ENCODE measurements around the gene SYNPR.

- TF ChIP-seq CTCF (IDR thresholded peaks at IDR 0.05; ENCODE audit: low read length) (peak; percentile 83), EZH2phosphoT487 (IDR thresholded peaks at IDR 0.05; ENCODE audit: low read length) (no peak)
Observed at GRCh38 chr3:63349583-63350573, 71.8 kb downstream of the SYNPR start.

All from MM.1S (cell line).